IPS-NIHi11 (cell line): ENCODE results near the gene ANGEL1.

Source experiments
- DNase-seq: peaks from one replicate; pipeline ENCODE4 v3.0.0; 2012; ENCODE audit warnings: mixed read lengths, low spot score

ANGEL1 gene

DNA sequence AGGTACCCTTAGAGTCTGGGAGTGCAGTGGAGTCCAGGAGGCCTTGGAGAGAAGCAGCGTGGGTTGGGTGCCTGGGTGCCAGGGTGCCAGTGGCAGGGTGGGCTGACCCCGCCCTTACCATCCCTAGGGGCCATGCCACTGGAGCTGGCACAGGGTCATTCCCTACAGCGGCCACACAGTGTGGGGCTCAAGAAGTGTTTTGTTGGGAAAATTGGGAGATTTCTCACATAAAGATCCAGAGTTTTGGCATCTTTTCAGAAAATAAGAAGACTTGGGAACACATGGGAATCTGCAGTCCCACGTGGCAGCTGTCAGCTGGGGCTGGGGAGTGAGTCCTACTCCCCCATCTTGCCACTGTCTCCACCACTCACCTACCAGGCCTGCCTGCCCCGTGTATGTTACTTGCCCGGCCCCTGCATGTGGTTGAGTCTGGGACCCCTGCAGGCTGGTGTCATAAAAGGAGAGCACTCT is 47.2 kb downstream of the ANGEL1 start:
- no peak for DNase-seq

- DNase-seq = no peak
Measured at GRCh38 chr14:76763096-76764041, 49.3 kb downstream of the ANGEL1 start.

GRCh38 chr14:76762411-76763095 is 50.1 kb downstream of the ANGEL1 start:
- DNase-seq = no peak

DNA sequence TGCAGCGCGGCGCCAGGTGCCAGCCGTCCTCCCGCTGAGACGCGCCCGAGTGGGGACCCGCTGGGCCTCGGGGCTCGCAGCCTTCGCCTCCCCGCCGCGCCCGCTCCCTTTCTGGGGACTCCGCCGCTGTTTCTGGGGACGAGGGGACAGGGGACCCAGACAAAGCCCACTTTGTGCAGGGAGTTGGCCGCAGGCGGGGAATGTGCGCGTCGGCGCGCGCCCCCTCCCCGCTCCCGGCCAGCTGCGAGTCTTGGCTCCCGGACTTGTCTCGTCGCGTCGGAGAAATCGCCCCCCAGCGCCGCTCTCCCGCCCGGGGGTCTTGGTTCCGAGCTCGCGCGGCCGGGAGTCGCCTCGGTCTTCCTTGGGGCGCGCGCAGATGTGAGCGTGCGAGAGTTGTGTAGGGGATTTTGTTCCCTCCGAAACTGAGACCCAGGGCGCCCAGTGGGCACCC is 50.7 kb downstream of the ANGEL1 start:
- no peak for DNase-seq

- DNase-seq = peak; percentile 91
Measured at GRCh38 chr14:76761136-76761959, 51.3 kb downstream of the ANGEL1 start, which contains the start of gene VASH1. TSS of gene VASH1 (plus strand) at chr14:76761468. CDS start at chr14:76762822, 1,354 bp downstream.

- no peak for DNase-seq
Measured at GRCh38 chr14:76760331-76761135, 52.1 kb downstream of the ANGEL1 start.

DNA sequence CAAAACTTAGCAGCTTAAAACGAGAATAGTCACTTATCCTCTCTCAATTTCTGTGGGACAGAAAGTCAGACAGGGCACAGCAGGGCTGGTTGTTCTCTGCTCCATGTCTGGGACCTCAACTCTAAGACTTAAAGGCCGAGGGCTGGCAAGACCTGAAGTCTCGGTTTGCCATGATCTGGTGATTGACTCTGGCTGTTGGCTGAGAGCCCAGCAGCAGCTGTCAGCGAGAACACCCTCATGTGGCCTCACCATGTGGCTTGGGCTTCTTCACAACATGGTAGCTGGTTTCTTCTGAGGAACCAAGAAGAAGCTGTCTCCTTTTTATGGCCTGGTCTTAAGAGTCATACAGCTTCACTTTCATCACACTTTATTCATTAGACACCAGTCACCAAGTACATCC is 53.1 kb downstream of the ANGEL1 start:
- no peak for DNase-seq

DNA sequence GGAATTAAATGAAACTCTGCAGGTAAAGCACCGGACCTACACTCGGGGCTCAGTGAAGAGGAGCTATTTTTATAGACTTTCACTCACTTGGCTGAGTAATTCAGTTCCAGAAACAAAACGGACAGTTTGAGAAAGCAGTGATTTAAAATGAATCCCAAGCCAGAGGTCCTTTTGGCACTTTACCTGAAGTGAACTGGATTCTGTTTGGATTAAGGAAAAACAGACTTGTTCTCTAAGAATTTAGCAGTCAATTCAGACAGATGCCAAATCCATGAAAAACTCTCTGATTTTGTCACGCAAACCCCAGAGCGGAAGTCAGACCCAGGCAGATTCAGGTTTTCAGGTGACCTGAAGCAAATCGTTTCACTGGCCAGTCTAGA is 56.3 kb downstream of the ANGEL1 start:
- no peak for DNase-seq

- DNase-seq = no peak
Measured at GRCh38 chr14:76755610-76756370, 56.9 kb downstream of the ANGEL1 start.

DNA sequence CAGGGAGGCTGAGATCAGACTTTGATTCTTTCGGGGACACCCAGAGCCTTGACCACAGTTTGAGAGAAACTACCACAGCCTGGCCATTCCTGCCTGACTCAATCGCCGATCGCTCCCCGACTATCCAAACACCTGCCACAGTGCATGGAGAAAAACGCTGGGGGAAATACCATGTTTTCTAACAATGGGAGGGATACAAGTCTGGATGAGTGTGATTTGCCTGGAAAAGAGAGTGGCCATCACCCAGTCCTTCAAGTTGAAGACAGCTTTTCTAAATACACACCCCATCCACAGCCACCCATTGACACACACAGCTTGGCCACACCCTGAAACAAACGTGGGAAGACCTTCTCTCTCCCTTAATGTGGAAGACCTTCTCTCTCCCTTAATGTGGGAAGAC is 58.1 kb downstream of the ANGEL1 start:
- DNase-seq = no peak

GRCh38 chr14:76753541-76754198 is 59.0 kb downstream of the ANGEL1 start:
- DNase-seq = no peak

DNA sequence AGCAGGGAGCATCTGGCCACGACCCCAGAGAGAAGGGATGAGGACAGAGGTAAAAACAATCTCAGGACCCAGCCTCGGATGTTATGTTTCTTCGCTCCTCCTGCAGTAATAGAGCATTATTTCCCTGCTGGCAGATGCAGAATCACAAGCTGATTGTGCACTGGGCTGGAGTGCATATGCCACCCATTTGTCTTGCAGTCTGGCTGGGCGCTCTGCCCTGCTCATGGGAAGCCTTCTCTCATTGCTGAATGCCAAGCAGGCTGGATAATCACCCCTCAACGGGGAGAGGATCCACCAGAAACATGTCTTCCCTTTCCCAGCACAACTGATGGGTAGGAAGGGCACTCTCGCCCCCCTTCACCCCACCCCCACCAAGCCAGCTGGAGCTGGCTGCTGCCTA is 59.9 kb downstream of the ANGEL1 start:
- DNase-seq = no peak

GRCh38 chr14:76742966-76743365 is 69.7 kb downstream of the ANGEL1 start:
- no peak for DNase-seq

DNA sequence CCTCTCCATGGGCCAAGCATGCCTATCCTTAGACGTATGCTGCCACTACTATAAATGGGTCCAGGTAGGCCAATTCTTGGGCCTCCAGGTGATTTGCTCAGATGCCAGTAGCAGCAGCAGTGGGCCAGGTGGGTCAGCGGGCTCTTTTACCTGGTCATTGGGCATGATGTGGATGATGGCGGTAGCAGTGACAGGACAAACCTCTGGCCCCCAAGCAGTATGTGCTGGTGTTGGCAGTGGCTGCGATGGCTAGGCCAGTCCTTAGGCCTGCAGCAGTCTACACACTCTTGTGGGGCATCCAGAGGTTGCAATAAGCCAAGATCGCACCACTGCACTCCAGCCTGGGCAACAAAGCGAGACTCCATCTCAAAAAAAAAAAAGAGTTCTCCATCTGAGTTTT is 70.5 kb downstream of the ANGEL1 start:
- no peak for DNase-seq

- no peak for DNase-seq
Measured at GRCh38 chr14:76741074-76741473, 71.6 kb downstream of the ANGEL1 start.
